ENCODE measurements around the gene TMEM231. TPM values are rescaled to one million over a fixed set of nuclear protein-coding genes. Genes with fewer than 3 reads are reported as not detected.

Gene TMEM231
- total RNA-seq, 1 donor from 2014 or later = 10.8 TPM

DNA sequence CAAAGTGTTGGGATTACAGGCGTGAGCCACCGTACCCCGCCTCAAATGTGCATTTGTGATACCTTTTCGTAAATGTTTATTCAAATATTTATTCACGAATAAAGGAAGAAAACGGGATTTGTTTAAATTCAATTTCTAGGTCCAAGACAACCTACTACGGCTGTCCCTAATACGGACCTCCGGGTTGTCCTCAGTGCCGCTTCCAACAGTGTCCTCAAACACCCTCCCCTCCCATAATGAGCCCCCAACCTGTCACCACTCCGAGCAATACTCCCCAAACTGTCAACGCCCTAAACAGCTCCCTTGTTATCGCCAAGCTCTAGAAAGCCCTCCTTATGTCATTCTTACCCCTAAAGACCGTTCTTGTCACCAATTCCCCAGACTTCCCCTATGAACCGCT, 9.6 kb upstream of the TMEM231 start:
- Mint-ChIP-seq H3K27ac (peak overlapping the region; percentile 96), H3K36me3 (peaks cover 6% of the 10 kb centered on the region), H3K9me3 (no peaks in the 10 kb centered on the region), H3K4me3 (peak overlapping the region; percentile 95), H3K4me1 (peaks cover 26% of the 10 kb centered on the region), H3K27me3 (ENCODE audit: low read depth) (peaks cover 11% of the 10 kb centered on the region)
- DNase-seq (ENCODE audit: low spot score in 2 of 2, unreplicated experiment in 2 of 2) = no peak
- TF ChIP-seq, protein P1, sequence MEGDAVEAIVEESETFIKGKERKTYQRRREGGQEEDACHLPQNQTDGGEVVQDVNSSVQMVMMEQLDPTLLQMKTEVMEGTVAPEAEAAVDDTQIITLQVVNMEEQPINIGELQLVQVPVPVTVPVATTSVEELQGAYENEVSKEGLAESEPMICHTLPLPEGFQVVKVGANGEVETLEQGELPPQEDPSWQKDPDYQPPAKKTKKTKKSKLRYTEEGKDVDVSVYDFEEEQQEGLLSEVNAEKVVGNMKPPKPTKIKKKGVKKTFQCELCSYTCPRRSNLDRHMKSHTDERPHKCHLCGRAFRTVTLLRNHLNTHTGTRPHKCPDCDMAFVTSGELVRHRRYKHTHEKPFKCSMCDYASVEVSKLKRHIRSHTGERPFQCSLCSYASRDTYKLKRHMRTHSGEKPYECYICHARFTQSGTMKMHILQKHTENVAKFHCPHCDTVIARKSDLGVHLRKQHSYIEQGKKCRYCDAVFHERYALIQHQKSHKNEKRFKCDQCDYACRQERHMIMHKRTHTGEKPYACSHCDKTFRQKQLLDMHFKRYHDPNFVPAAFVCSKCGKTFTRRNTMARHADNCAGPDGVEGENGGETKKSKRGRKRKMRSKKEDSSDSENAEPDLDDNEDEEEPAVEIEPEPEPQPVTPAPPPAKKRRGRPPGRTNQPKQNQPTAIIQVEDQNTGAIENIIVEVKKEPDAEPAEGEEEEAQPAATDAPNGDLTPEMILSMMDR (IDR thresholded peaks at IDR 0.05; ENCODE audit: unreplicated experiment) = no peak

DNA sequence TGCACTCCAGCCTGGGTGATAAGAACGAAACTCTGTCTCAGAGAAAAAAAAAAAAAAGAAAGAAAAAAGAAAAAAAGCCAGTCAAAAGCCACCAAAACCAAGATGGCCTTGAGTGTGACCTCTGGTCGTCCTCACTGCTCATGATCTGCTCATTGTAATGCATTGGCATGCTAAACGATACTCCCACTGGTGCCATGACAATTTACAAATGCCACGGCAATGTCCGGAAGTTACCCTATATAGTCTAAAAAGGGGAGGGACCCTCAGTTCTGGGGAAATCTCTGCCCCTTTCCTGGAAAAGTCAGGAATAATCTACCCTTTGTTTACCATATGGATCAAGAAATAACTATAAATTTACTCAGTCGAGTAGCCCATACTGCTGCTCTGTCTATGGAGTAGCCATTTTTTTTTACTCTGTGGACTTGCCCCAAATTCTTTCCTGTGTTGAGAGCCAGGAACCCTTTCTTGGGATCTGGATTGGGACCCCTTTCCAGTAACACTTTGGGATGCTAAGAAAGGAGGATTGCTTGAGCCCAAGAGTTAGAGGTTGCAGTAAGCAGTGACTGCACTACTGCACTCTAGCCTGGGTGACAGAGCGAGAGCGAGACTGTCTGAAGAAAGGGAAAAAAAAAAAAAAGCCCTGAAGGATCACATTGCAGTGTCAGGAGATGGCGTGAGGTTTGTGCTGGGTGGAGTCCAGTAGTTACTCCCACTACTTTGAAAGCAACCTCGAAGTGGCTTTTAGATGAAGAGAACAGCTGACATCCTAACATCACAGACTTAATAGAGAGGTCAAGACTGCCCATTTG, 3.7 kb upstream of the TMEM231 start:
- H3K4me3 Mint-ChIP-seq = no peak overlapping the region
- H3K36me3 Mint-ChIP-seq = no peaks in the 10 kb centered on the region
- H3K4me1 Mint-ChIP-seq = peaks cover 29% of the 10 kb centered on the region
- no peak for DNase-seq (ENCODE audit: low spot score in 2 of 2, unreplicated experiment in 2 of 2)
- TF ChIP-seq, protein P1 (IDR thresholded peaks at IDR 0.05; ENCODE audit: unreplicated experiment) = no peak
- H3K27me3 Mint-ChIP-seq (ENCODE audit: low read depth) = peaks cover 11% of the 10 kb centered on the region
- H3K27ac Mint-ChIP-seq = peak overlapping the region; percentile 2
- H3K9me3 Mint-ChIP-seq = no peaks in the 10 kb centered on the region

DNA sequence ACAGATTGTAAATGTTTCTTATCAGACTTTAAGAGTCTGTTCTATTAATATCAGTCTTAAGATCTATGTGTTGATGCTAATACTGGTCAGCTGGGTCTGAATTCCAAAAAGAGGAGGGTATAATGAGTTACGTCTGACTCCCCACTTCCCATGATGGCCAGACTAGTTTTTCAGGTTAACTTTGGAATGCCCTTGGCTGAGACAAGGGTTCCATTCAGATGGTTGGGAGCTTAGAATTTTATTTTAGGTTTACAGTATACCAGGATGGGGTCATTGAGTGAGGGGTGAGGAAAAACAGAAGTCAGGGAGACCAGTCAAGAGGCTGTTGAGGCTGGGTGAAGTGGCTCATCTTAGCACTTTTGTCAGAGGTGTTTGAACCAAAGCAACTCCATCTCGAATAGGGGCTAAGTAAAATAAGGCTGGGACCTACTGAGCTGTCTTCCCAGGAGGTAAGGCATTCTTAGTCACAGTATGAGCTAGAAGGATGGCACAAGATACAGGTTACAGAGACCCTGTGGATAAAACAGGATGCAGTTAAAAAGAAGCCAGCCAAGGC, 2.9 kb upstream of the TMEM231 start:
- Mint-ChIP-seq H3K9me3 (no peaks in the 10 kb centered on the region), H3K4me1 (peaks cover 31% of the 10 kb centered on the region), H3K27ac (peak overlapping the region; percentile 73), H3K27me3 (ENCODE audit: low read depth) (peaks cover 7% of the 10 kb centered on the region), H3K4me3 (no peak overlapping the region), H3K36me3 (no peaks in the 10 kb centered on the region)
- DNase-seq (ENCODE audit: low spot score in 2 of 2, unreplicated experiment in 2 of 2) = no peak
- TF ChIP-seq, protein P1 (IDR thresholded peaks at IDR 0.05; ENCODE audit: unreplicated experiment) = no peak

DNA sequence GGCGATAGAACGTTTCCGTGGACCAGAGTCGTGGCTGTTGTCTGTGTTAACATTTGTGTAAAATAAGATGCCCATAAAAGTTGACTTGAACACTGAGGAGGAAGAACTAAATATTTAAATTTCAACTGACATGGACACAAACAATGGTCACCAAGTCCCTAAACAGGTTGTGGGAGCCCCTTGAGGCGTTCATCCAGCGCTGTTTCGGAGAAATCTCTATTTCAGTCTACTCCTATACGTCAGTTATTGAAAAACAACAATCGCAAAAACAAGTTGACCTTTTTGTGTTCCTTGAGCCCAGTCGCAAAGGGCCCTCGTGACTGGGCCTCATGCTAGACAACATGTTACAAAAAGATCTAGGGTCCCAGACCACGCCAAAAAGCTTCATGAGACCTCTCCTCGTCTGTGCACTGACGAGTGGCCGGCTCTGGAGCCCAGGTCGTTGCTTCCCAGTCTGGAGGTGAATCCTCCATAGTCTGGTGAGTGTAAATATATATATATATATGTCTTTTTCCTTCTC, 439 bp upstream of the TMEM231 start:
- Mint-ChIP-seq H3K9me3 (no peaks in the 10 kb centered on the region), H3K27ac (peak overlapping the region; percentile 93), H3K4me3 (peak overlapping the region; percentile 96), H3K27me3 (ENCODE audit: low read depth) (no peaks in the 10 kb centered on the region), H3K36me3 (no peaks in the 10 kb centered on the region), H3K4me1 (peaks cover 31% of the 10 kb centered on the region)
- TF ChIP-seq, protein P1 (IDR thresholded peaks at IDR 0.05; ENCODE audit: unreplicated experiment) = no peak
- no peak for DNase-seq (ENCODE audit: low spot score in 2 of 2, unreplicated experiment in 2 of 2)

DNA sequence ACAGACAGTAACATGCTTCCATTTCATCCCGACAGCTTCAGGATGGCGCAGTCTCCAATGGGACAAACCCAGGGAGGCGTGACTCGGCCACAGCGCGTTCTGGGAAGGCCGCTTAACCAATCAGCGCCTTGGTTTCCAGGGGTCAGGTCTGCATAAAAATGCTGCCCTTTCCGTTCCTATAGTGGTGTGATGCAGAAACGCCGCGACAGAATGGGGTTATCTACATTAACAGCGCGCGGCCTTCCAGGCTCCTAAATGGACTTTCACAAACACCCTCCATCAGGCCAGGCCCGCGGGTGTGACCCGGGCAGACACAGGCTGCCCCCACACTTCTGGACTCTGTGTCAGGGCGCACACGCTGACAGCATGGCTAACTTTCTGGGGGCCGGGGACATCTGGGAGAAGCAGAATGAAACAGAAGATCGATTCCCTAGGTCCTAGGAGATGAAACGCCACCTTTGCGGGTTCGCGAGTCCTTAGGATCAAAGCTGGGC, 792 bp downstream of the TMEM231 start:
- Mint-ChIP-seq H3K4me3 (peak overlapping the region; percentile 96), H3K27ac (peak overlapping the region; percentile 96), H3K27me3 (ENCODE audit: low read depth) (no peaks in the 10 kb centered on the region), H3K36me3 (no peaks in the 10 kb centered on the region), H3K9me3 (no peaks in the 10 kb centered on the region), H3K4me1 (peaks cover 31% of the 10 kb centered on the region)
- TF ChIP-seq, protein P1 (IDR thresholded peaks at IDR 0.05; ENCODE audit: unreplicated experiment) = no peak
- DNase-seq (ENCODE audit: low spot score in 2 of 2, unreplicated experiment in 2 of 2) = peak; percentile 42 to 56
